ENCODE results near the gene SPARCL1. TPM values are rescaled to one million over a fixed set of nuclear protein-coding genes. Genes with fewer than 3 reads are reported as not detected.

SPARCL1 gene
- total and polyA plus RNA-seq, 10 of the 15 experiments (the other 5 are each of a cell fraction or from before 2014, with no cell fraction given) = 0.10 to 1.1 TPM; not detected in 8

DNA sequence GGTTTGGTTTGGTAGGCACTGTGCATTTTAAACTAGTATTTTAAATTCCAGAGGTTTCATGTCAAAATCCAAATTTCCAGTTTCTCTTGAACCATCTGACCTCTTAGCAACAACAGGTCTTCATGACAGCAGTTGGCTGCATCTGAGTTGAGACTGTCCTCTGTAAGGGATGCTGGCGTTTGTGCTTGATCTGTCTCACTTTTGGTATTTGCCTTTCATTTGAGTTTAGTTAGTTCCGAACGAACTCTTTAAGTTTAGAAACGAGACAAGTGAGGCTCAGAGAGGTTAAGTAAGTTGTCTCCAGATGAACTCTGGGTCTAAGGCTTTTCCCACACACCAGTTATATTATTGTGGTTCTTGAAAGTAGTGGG is 29.1 kb downstream of the SPARCL1 start:
- DNase-seq (ENCODE audit: low read depth, low spot score) (no peak), FAIRE-seq (peak; percentile 78), ATAC-seq (peak; percentile 57)
- BruUV-seq (replicated peaks) = no TSS peak
- Histone ChIP-seq H3K4me3 (no peak overlapping the region), H2AFZ (ENCODE audit: control insufficient read depth, low read depth, low read length) (peak overlapping the region; percentile 35), H4K20me1 (ENCODE audit: control insufficient read depth, insufficient read depth) (no peaks in the 10 kb centered on the region), H3K79me2 (ENCODE audit: control insufficient read depth, insufficient read depth, low read length) (no peaks in the 10 kb centered on the region), H3K9me3 (replicated peaks; ENCODE audit: control insufficient read depth, insufficient read depth, low read length) (no peaks in the 10 kb centered on the region), H3K4me2 (ENCODE audit: control insufficient read depth, insufficient read depth) (0 out of 2 replicates have a peak overlapping the region, but pooled peaks have one; percentile 32), H3K9ac (ENCODE audit: control insufficient read depth, insufficient read depth, low read length) (no peak overlapping the region), H3K27ac (ENCODE audit: control insufficient read depth, insufficient read depth) (no peak overlapping the region), H3K36me3 (ENCODE audit: control insufficient read depth in 2 of 2, insufficient read depth in 2 of 2, low read length in 1 of 2) (no peaks in the 10 kb centered on the region), H3K27me3 (replicated peaks in 1 of 2; ENCODE audit: control insufficient read depth in 2 of 2, insufficient read depth in 2 of 2, low read length in 1 of 2) (no peaks in the 10 kb centered on the region), H3K4me1 (ENCODE audit: control insufficient read depth, insufficient read depth, low read length) (peaks cover 4% of the 10 kb centered on the region)
- POLR2A ChIA-PET = no interaction called here
- in situ Hi-C loops (cut with MboI) (no loop called here), intact Hi-C loops (cut with micrococcal nuclease; ENCODE audit: unreplicated experiment) (no loop called here)
- 0% methylated on average over 4 of the region's 4 CpGs for WGBS (ENCODE audit: insufficient coverage, insufficient replicate concordance, low lambda C conversion rate, missing lambda C conversion rate)
- CTCF ChIA-PET = no interaction called here
- TF ChIP-seq CHD1 (IDR thresholded peaks at IDR 0.05; ENCODE audit: low read depth, low read length) (no peak), NFIC (IDR thresholded peaks at IDR 0.05; ENCODE audit: low read depth, low read length) (peak; percentile 6; the same call in 1 of the 2 replicates)
- RAD21 ChIA-PET (ENCODE audit: unreplicated experiment) = no interaction called here
- SMC1A ChIA-PET (ENCODE audit: uncharacterized antibody, unreplicated experiment) = interaction anchor here (1.0 to 1.1 kb wide), 2 partner anchors 21 to 147 kb away, joined by 3 read pairs; no protein-coding TSS in a partner anchor

DNA sequence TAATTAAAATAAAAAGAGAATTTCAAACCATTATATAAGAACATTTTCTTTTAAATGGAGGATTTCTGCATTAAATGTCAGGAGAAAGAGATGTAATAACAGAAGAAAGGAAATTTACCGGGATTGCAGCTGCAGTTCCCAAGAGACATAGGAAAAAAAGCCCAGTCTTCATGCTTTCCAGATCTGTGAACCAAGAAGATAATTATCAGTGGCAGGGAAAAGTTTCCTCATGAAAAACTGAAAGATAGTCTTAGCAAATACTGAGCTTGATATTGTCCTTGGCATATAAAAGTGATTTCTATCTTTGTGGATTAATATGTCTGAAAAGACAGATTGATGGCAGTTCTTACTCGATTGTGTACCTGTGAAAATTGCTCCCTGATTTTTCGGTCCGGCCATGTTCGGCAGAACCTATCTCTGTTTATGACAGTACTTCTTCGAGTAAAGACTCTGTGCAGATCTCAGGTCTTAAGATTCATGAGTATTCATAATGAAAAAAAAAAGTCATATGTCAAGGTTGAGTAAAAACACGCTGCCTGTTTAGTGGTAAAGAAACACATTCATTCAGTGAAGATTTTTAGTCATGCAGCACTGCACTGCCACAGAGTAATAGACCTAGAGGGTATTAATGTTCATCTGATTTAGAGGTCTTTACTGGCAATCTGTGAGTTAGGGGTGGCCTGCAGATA is 29.6 kb downstream of the SPARCL1 start:
- Histone ChIP-seq H2AFZ (ENCODE audit: control insufficient read depth, low read depth, low read length) (peak overlapping the region; percentile 35; the same call in 1 of the 2 replicates), H3K4me3 (peak overlapping the region; percentile 21; the same call in 1 of the 2 replicates), H3K9ac (ENCODE audit: control insufficient read depth, insufficient read depth, low read length) (no peak overlapping the region), H3K36me3 (ENCODE audit: control insufficient read depth in 2 of 2, insufficient read depth in 2 of 2, low read length in 1 of 2) (no peaks in the 10 kb centered on the region), H3K27me3 (replicated peaks in 1 of 2; ENCODE audit: control insufficient read depth in 2 of 2, insufficient read depth in 2 of 2, low read length in 1 of 2) (no peaks in the 10 kb centered on the region), H3K4me2 (ENCODE audit: control insufficient read depth, insufficient read depth) (peak overlapping the region; percentile 57), H3K79me2 (ENCODE audit: control insufficient read depth, insufficient read depth, low read length) (no peaks in the 10 kb centered on the region), H3K9me3 (replicated peaks; ENCODE audit: control insufficient read depth, insufficient read depth, low read length) (no peaks in the 10 kb centered on the region), H3K4me1 (ENCODE audit: control insufficient read depth, insufficient read depth, low read length) (peaks cover 4% of the 10 kb centered on the region), H3K27ac (ENCODE audit: control insufficient read depth, insufficient read depth) (no peak overlapping the region), H4K20me1 (ENCODE audit: control insufficient read depth, insufficient read depth) (no peaks in the 10 kb centered on the region)
- BruUV-seq (replicated peaks) = no TSS peak
- WGBS (ENCODE audit: insufficient coverage, insufficient replicate concordance, low lambda C conversion rate, missing lambda C conversion rate) = 14% methylated on average over 7 of the region's 7 CpGs
- RAD21 ChIA-PET (ENCODE audit: unreplicated experiment) = no interaction called here
- FAIRE-seq (peak; percentile 18), DNase-seq (ENCODE audit: low read depth, low spot score) (no peak), ATAC-seq (peak; percentile 85)
- SMC1A ChIA-PET (ENCODE audit: uncharacterized antibody, unreplicated experiment) = interaction anchor here (1.0 to 1.3 kb wide), 4 partner anchors 10 to 146 kb away, joined by 3 to 4 read pairs (median 3); no protein-coding TSS in a partner anchor
- in situ Hi-C loops (cut with MboI) = loop anchor here (10.0 kb wide), 1 partner anchor 345 kb away; no protein-coding TSS in a partner anchor
- CTCF ChIA-PET = interaction anchor here (1.7 to 2.4 kb wide), 2 partner anchors 123 to 712 kb away, joined by 7 to 10 read pairs; no protein-coding TSS in a partner anchor
- intact Hi-C loops (cut with micrococcal nuclease; ENCODE audit: unreplicated experiment) = loop anchor here (5.0 kb wide), 1 partner anchor 348 kb away; no protein-coding TSS in a partner anchor
- POLR2A ChIA-PET = interaction anchor here (0.6 kb wide), 1 partner anchor 77 kb away, joined by 3 read pairs; no protein-coding TSS in a partner anchor
- TF ChIP-seq NBN (IDR thresholded peaks at IDR 0.05) = no peak
- TF ChIP-seq CHD4 (IDR thresholded peaks at IDR 0.05) = no peak
- TF ChIP-seq SUZ12 (IDR thresholded peaks at IDR 0.05; ENCODE audit: unreplicated experiment) = no peak
- TF ChIP-seq IKZF2 (IDR thresholded peaks at IDR 0.05) = 0 out of 4 replicates have a peak, but pooled peaks of 1 of the 2 experiments have one; percentile 27
- 0 out of 2 replicates have a peak, but pooled peaks have one; percentile 18 for TF ChIP-seq ATF2 (IDR thresholded peaks at IDR 0.05; ENCODE audit: low read length)
- TF ChIP-seq GABPA (IDR thresholded peaks at IDR 0.05; ENCODE audit: low read depth) = 0 out of 2 replicates have a peak, but pooled peaks have one; percentile 36
- TF ChIP-seq ATF7 (IDR thresholded peaks at IDR 0.05; ENCODE audit: low read depth) = no peak
- TF ChIP-seq HDGF (IDR thresholded peaks at IDR 0.05) = no peak
- TF ChIP-seq PKNOX1 (IDR thresholded peaks at IDR 0.05) = no peak
- 0 out of 2 replicates have a peak, but pooled peaks have one; percentile 33 for TF ChIP-seq NR2F1 (conservative IDR thresholded peaks at IDR 0.05)
- TF ChIP-seq CBX3 (IDR thresholded peaks at IDR 0.05; ENCODE audit: borderline replicate concordance, low read depth) = no peak
- no peak for TF ChIP-seq ESRRA (IDR thresholded peaks at IDR 0.05; ENCODE audit: low read length)
- TF ChIP-seq HDAC2 (IDR thresholded peaks at IDR 0.05) = no peak
- TF ChIP-seq ZNF384 (IDR thresholded peaks at IDR 0.05; ENCODE audit: borderline replicate concordance, low read depth, low read length) = peak; percentile 20; the same call in 1 of the 2 replicates

Measured in GM12878 (cell line).